HepG2 (cell line): ENCODE measurements around the gene PDIA5. TPM values are rescaled to one million over a fixed set of nuclear protein-coding genes. Genes with fewer than 3 reads are reported as not detected.

ENCODE experiments used
- HOXA7 ChIP-seq: sonication (generic); formaldehyde crosslinking; IDR thresholded peaks from 2 replicates; pipeline ENCODE4 v1.8.1; 2022; ENCODE audit warnings: mild to moderate bottlenecking, missing genetic modification reagents, moderate library complexity
- KDM3A ChIP-seq: IDR thresholded peaks from 2 replicates; pipeline ENCODE4 v1.6.1; 2018; ENCODE audit warnings: low read depth, missing compliant biosample characterization
- KDM5B ChIP-seq: sonication (generic); formaldehyde crosslinking; IDR thresholded peaks from 2 replicates; pipeline ENCODE4 v1.4.0; 2020; ENCODE audit warnings: missing genetic modification reagents, mild to moderate bottlenecking, borderline replicate concordance
- KLF15 ChIP-seq: sonication (generic); formaldehyde crosslinking; IDR thresholded peaks from 2 replicates; pipeline ENCODE4 v1.8.1; 2023; ENCODE audit warnings: borderline replicate concordance, mild to moderate bottlenecking, inconsistent platforms, missing genetic modification reagents, mixed read lengths
- MAFG ChIP-seq: sonication (generic); formaldehyde crosslinking; IDR thresholded peaks from 2 replicates; pipeline ENCODE4 v1.5.1; 2020; ENCODE audit warnings: mild to moderate bottlenecking, missing genetic modification reagents
- NFAT5 ChIP-seq: sonication (generic); formaldehyde crosslinking; IDR thresholded peaks from 2 replicates; pipeline ENCODE4 v1.4.0; 2020; ENCODE audit warnings: missing genetic modification reagents
- ZFX ChIP-seq: sonication (generic); formaldehyde crosslinking; IDR thresholded peaks from 2 replicates; pipeline ENCODE4 v1.4.0; 2020; ENCODE audit warnings: mild to moderate bottlenecking, low read depth, missing genetic modification reagents, moderate library complexity
- ZMAT3 ChIP-seq: sonication (generic); formaldehyde crosslinking; conservative IDR thresholded peaks from 2 replicates; pipeline ENCODE4 v1.7.0; 2021; ENCODE audit warnings: missing genetic modification reagents
- ZNF407 ChIP-seq: sonication (generic); formaldehyde crosslinking; IDR thresholded peaks from one replicate; pipeline ENCODE4 v1.5.1; 2020; ENCODE audit warnings: mild to moderate bottlenecking, missing genetic modification reagents; ENCODE audit errors: not compliant biosample characterization
- ZNF414 ChIP-seq: sonication (generic); formaldehyde crosslinking; IDR thresholded peaks from 2 replicates; pipeline ENCODE4 v1.5.0; 2020; ENCODE audit warnings: missing genetic modification reagents
- ZNF691 ChIP-seq: sonication (generic); formaldehyde crosslinking; IDR thresholded peaks from 2 replicates; pipeline ENCODE4 v1.4.0; 2020; ENCODE audit warnings: missing genetic modification reagents, low read depth, mild to moderate bottlenecking, borderline replicate concordance
- ZNF749 ChIP-seq: sonication (generic); formaldehyde crosslinking; IDR thresholded peaks from 2 replicates; pipeline ENCODE4 v1.8.0; 2022; ENCODE audit warnings: mild to moderate bottlenecking, missing genetic modification reagents, moderate library complexity, borderline replicate concordance
- ZNF850 ChIP-seq: sonication (generic); formaldehyde crosslinking; conservative IDR thresholded peaks from 2 replicates; pipeline ENCODE4 v1.9.0; 2021; ENCODE audit warnings: mild to moderate bottlenecking, missing genetic modification reagents
- polyA plus RNA-seq, 8 experiments: library from polyadenylated mRNA; depleted of rRNA in 3 of 8; stranded (reverse) in 7 of 8; unstranded in 1 of 8; fragments of >200 nt; fragmentation: Illumina TruSeq in 4 of 8; extraction: Trizol in 4 of 8; gene quantifications; 2 replicates each; pipeline versions ENCODE4 v1.2.1 to v1.2.3, GENCODE V29; 2011 to 2016; ENCODE audit warnings: low read depth in 4 of 8, missing spikeins in 1 of 8, mixed read lengths in 1 of 8; ENCODE audit not compliant: insufficient read depth in 1 of 8
- total RNA-seq, 5 experiments: library from RNA; depleted of rRNA; stranded (reverse); fragments of >200 nt; fragmentation: Illumina TruSeq; extraction: Trizol; gene quantifications; 2 replicates each; pipeline ENCODE4 v1.2.3, GENCODE V29; 2016; ENCODE audit warnings: low read depth in 1 of 5

The PDIA5 gene
- total and polyA plus RNA-seq, 2 of the 13 experiments (the other 11 are each of a cell fraction or from before 2014, with no cell fraction given) = 51.3 to 74.3 TPM

- TF ChIP-seq NFAT5 (no peak), ZMAT3 (CRISPR knock-in tag) (0 out of 2 replicates have a peak, but pooled peaks have one; percentile 49), HOXA7 (CRISPR knock-in tag) (no peak), ZNF414 (CRISPR knock-in tag) (peak; percentile 67; the same call in 1 of the 2 replicates), MAFG (CRISPR knock-in tag) (no peak), ZNF407 (CRISPR knock-in tag) (peak; percentile 41), ZNF749 (CRISPR knock-in tag) (no peak), ZFX (CRISPR knock-in tag) (no peak), KLF15 (CRISPR knock-in tag) (no peak), ZNF850 (CRISPR knock-in tag) (0 out of 2 replicates have a peak, but pooled peaks have one; percentile 51), KDM3A (no peak), KDM5B (no peak), ZNF691 (CRISPR knock-in tag) (no peak)
Observed at GRCh38 chr3:123068601-123069381, 2.0 kb downstream of the PDIA5 start (continued).
